GM18499 (cell line): ENCODE data around the gene PPWD1.
A peak's percentile ranks its signal among the peaks of the same experiment; 100 is the strongest.
"Not testable (repeated sequence)": the region's sequence is repeated elsewhere in the genome, so short reads cannot be mapped to it uniquely, and the experiment has no call there.

Source experiments
- ATAC-seq: cut with Tn5 transposase; IDR thresholded peaks from one replicate; pipeline ENCODE4 v1.9.1; 2021; ENCODE audit warnings: moderate number of reproducible peaks; ENCODE audit not compliant: insufficient read depth, unreplicated experiment

Gene PPWD1

DNA sequence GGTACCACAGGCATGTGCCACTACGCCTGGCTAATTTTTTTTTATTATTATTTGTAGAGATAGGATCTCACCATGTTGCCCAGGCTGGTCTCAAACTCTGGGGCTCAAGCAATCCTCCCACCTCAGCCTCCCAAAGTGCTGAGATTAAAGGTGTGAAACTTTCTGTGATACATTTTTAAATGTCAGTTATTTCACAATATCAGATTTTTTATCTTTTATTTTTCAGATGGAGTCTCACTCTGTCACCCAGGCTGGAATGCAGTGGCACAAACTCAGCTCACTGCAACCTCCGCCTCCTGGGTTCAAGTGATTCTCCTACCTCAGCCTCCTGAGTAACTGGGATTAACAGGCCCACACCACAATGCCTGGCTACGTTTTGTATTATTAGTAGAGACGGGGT is 58.9 kb downstream of the PPWD1 start:
- not testable (repeated sequence) for ATAC-seq

DNA sequence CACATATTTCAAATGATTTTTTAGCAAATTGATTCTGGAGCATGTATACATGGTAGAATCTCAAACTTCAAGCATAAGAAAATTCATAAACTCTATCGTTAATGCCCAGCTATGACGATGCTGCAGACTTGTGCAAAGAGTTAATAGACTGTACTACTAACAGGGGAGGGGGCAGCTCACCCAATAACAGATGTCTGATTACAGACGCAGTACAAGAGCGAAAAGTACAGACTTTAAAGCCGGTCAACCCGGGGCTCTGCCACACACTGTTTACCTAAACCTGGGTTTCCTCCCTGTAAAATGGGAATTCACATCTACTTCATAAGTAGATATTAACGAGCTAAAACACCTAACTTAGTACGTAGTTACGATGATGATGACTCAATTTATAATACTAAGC is 60.4 kb downstream of the PPWD1 start:
- ATAC-seq = no peak

DNA sequence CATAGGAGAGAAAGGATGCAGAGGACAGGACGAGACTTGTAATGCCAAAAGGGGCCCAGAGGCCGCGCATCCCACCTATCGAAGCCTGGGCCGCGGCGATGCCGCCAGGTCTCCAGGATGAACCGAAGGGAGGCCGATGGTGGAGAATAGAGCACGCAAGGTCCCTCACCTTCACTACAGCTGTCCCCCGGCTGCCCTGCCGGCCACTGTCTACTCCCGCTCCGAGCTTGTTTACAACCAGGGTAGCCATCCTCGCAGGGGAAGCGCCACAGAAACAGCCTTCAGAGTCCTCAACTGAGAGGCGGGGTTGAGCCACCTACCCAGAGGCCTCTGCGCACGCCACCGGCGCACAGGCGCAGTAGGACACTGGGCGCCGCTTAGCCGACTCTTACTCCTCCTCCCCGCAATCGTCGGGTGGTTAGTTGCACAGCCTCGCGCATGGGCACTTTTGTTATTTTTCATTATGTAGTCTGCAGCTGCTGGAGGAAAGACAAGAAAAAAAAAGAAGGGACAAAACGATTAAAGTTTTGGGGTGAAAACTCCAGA is 61.0 kb downstream of the PPWD1 start, which contains the start of gene TRIM23:
Gene TRIM23, minus strand, starts transcription at position 309 of the 546 bp plus-strand sequence. Its CDS starts 59 bp downstream, at position 250.
- peak; percentile 83 for ATAC-seq

DNA sequence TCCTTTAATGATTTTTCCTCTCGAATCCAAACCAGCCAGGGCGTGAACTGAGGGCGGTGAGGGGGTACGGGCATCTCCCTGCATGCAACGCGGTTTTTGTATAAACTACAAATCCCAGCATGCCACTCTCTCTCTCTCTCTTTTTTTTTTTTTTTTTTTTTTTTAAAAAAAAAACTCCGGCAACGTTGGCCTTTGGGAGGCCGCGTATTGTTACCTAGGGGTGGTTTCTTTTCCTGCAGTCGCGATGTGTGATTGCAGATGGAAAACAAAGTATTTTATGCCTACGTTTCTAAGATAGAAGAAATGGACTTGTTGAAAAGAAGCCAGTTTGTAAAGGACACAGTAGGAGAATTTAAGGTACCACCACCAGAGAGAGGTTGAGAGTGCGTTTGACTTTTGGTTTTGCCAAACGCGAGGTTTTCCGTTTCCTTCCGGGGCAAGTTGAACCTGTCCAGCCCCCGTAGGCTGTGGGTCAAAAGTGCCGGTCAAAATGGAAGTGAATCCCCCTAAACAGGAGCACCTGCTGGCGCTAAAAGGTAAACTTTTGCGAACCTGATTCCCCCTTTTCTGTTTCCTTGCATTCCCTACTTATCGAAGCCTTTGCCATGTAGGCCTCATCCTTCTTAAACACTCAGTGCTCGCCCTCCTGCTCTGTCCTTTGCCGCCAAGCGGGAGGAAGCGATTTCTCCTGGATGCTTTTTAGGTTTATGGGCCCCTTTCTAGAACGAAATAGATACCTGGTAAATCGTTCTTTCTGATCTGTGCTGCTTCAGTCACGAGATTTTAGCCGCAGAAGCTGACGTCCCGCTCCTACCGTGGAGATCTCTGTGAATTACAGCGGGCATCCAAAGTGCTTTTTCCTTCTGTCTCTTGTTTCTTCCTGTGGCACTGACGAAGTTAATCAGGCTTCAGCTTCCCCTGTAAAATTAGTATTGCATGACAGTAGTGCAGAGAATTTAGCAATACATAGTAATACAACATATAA is 61.8 kb downstream of the PPWD1 start, which contains the start of the genes SHLD3 and TRAPPC13:
Gene SHLD3, plus strand, starts transcription at position 457 of the 985 bp plus-strand sequence. CDS start 4,561 bp downstream, outside the sequence.
Gene TRAPPC13, plus strand, starts transcription at position 457 of the 985 bp plus-strand sequence. Its CDS starts 34 bp downstream, at position 491.
- peak; percentile 64 for ATAC-seq

DNA sequence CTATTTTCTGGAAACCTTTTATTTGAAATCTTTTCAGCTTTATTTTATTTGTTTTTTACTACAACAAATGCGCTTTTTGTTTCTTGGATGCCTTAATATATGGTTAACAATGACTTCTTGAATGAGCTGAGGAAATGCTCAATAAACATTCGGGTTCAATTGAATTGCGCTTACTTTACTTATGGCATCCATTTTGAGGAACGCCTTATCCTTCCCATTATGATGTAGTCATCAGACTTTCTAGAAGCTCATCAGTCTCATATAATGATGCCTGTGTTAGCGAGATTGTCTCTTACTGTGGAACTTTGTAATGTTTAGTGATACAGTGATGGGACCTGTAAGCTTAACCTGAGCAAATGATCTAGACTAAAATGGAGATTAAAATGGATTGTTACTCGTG is 62.6 kb downstream of the PPWD1 start:
- no peak for ATAC-seq

- ATAC-seq = no peak
Measured at GRCh38 chr5:65630981-65631380, 67.9 kb downstream of the PPWD1 start.
